ENCODE results near the gene NTF3.

GRCh38 chr12:5481645-5482044 is 49.7 kb downstream of the NTF3 start:
- TF ChIP-seq ZNF248 (tag by site-specific recombination; IDR thresholded peaks at IDR 0.05) (no peak), GLI2 (tag by site-specific recombination; IDR thresholded peaks at IDR 0.05; ENCODE audit: borderline replicate concordance, low read depth) (no peak), ZNF140 (tag by site-specific recombination; IDR thresholded peaks at IDR 0.05) (no peak), ZNF274 (IDR thresholded peaks at IDR 0.05; ENCODE audit: low read length) (no peak), ZNF274 (tag by site-specific recombination; IDR thresholded peaks at IDR 0.05; ENCODE audit: borderline replicate concordance) (no peak), ZNF24 (tag by site-specific recombination; IDR thresholded peaks at IDR 0.05) (no peak), ZNF184 (tag by site-specific recombination; IDR thresholded peaks at IDR 0.05) (no peak), YY1 (tag by site-specific recombination; IDR thresholded peaks at IDR 0.05) (no peak), CTCF (tag by site-specific recombination; IDR thresholded peaks at IDR 0.05) (no peak), SP2 (tag by site-specific recombination; IDR thresholded peaks at IDR 0.05) (no peak), HOXD13 (CRISPR knock-in tag; IDR thresholded peaks at IDR 0.05; ENCODE audit: borderline replicate concordance) (no peak), ZNF580 (tag by site-specific recombination; IDR thresholded peaks at IDR 0.05) (no peak)
- TF ChIP-seq, protein P1, sequence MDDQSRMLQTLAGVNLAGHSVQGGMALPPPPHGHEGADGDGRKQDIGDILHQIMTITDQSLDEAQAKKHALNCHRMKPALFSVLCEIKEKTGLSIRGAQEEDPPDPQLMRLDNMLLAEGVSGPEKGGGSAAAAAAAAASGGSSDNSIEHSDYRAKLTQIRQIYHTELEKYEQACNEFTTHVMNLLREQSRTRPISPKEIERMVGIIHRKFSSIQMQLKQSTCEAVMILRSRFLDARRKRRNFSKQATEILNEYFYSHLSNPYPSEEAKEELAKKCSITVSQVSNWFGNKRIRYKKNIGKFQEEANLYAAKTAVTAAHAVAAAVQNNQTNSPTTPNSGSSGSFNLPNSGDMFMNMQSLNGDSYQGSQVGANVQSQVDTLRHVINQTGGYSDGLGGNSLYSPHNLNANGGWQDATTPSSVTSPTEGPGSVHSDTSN (CRISPR knock-in tag; IDR thresholded peaks at IDR 0.05): no peak
- TF ChIP-seq, protein P2, sequence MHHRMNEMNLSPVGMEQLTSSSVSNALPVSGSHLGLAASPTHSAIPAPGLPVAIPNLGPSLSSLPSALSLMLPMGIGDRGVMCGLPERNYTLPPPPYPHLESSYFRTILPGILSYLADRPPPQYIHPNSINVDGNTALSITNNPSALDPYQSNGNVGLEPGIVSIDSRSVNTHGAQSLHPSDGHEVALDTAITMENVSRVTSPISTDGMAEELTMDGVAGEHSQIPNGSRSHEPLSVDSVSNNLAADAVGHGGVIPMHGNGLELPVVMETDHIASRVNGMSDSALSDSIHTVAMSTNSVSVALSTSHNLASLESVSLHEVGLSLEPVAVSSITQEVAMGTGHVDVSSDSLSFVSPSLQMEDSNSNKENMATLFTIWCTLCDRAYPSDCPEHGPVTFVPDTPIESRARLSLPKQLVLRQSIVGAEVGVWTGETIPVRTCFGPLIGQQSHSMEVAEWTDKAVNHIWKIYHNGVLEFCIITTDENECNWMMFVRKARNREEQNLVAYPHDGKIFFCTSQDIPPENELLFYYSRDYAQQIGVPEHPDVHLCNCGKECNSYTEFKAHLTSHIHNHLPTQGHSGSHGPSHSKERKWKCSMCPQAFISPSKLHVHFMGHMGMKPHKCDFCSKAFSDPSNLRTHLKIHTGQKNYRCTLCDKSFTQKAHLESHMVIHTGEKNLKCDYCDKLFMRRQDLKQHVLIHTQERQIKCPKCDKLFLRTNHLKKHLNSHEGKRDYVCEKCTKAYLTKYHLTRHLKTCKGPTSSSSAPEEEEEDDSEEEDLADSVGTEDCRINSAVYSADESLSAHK (tag by site-specific recombination; IDR thresholded peaks at IDR 0.05): no peak
